ENCODE data around the gene SLC66A2. TPM values are rescaled to one million over a fixed set of nuclear protein-coding genes. Genes with fewer than 3 reads are reported as not detected.

SLC66A2 gene
- total and polyA plus RNA-seq, 2 of the 13 experiments (the other 11 are each of a cell fraction or from before 2014, with no cell fraction given) = 33.5 to 41.9 TPM

- TF ChIP-seq ZNF710 (CRISPR knock-in tag; IDR thresholded peaks at IDR 0.05; ENCODE audit: borderline replicate concordance) (no peak), HOXA9 (CRISPR knock-in tag; IDR thresholded peaks at IDR 0.05; ENCODE audit: borderline replicate concordance) (no peak), PAX8 (CRISPR knock-in tag; IDR thresholded peaks at IDR 0.05; ENCODE audit: borderline replicate concordance) (no peak), PBX3 (CRISPR knock-in tag; IDR thresholded peaks at IDR 0.05; ENCODE audit: borderline replicate concordance) (no peak), ZNF180 (CRISPR knock-in tag; IDR thresholded peaks at IDR 0.05; ENCODE audit: borderline replicate concordance, low read depth) (no peak), GMEB2 (CRISPR knock-in tag; IDR thresholded peaks at IDR 0.05; ENCODE audit: low read depth) (0 out of 2 replicates have a peak, but pooled peaks have one; percentile 23), ZFY (CRISPR knock-in tag; IDR thresholded peaks at IDR 0.05) (peak; percentile 74)
- TF ChIP-seq, protein P1, sequence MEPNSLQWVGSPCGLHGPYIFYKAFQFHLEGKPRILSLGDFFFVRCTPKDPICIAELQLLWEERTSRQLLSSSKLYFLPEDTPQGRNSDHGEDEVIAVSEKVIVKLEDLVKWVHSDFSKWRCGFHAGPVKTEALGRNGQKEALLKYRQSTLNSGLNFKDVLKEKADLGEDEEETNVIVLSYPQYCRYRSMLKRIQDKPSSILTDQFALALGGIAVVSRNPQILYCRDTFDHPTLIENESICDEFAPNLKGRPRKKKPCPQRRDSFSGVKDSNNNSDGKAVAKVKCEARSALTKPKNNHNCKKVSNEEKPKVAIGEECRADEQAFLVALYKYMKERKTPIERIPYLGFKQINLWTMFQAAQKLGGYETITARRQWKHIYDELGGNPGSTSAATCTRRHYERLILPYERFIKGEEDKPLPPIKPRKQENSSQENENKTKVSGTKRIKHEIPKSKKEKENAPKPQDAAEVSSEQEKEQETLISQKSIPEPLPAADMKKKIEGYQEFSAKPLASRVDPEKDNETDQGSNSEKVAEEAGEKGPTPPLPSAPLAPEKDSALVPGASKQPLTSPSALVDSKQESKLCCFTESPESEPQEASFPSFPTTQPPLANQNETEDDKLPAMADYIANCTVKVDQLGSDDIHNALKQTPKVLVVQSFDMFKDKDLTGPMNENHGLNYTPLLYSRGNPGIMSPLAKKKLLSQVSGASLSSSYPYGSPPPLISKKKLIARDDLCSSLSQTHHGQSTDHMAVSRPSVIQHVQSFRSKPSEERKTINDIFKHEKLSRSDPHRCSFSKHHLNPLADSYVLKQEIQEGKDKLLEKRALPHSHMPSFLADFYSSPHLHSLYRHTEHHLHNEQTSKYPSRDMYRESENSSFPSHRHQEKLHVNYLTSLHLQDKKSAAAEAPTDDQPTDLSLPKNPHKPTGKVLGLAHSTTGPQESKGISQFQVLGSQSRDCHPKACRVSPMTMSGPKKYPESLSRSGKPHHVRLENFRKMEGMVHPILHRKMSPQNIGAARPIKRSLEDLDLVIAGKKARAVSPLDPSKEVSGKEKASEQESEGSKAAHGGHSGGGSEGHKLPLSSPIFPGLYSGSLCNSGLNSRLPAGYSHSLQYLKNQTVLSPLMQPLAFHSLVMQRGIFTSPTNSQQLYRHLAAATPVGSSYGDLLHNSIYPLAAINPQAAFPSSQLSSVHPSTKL (CRISPR knock-in tag; IDR thresholded peaks at IDR 0.05) = peak; percentile 81
- TF ChIP-seq, protein P2, sequence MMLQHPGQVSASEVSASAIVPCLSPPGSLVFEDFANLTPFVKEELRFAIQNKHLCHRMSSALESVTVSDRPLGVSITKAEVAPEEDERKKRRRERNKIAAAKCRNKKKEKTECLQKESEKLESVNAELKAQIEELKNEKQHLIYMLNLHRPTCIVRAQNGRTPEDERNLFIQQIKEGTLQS (CRISPR knock-in tag; IDR thresholded peaks at IDR 0.05) = no peak
- TF ChIP-seq, protein P3, sequence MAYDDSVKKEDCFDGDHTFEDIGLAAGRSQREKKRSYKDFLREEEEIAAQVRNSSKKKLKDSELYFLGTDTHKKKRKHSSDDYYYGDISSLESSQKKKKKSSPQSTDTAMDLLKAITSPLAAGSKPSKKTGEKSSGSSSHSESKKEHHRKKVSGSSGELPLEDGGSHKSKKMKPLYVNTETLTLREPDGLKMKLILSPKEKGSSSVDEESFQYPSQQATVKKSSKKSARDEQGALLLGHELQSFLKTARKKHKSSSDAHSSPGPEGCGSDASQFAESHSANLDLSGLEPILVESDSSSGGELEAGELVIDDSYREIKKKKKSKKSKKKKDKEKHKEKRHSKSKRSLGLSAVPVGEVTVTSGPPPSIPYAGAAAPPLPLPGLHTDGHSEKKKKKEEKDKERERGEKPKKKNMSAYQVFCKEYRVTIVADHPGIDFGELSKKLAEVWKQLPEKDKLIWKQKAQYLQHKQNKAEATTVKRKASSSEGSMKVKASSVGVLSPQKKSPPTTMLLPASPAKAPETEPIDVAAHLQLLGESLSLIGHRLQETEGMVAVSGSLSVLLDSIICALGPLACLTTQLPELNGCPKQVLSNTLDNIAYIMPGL (CRISPR knock-in tag; IDR thresholded peaks at IDR 0.05; ENCODE audit: borderline replicate concordance in 1 of 2, low read depth in 1 of 2) = no peak
- TF ChIP-seq, protein P4, sequence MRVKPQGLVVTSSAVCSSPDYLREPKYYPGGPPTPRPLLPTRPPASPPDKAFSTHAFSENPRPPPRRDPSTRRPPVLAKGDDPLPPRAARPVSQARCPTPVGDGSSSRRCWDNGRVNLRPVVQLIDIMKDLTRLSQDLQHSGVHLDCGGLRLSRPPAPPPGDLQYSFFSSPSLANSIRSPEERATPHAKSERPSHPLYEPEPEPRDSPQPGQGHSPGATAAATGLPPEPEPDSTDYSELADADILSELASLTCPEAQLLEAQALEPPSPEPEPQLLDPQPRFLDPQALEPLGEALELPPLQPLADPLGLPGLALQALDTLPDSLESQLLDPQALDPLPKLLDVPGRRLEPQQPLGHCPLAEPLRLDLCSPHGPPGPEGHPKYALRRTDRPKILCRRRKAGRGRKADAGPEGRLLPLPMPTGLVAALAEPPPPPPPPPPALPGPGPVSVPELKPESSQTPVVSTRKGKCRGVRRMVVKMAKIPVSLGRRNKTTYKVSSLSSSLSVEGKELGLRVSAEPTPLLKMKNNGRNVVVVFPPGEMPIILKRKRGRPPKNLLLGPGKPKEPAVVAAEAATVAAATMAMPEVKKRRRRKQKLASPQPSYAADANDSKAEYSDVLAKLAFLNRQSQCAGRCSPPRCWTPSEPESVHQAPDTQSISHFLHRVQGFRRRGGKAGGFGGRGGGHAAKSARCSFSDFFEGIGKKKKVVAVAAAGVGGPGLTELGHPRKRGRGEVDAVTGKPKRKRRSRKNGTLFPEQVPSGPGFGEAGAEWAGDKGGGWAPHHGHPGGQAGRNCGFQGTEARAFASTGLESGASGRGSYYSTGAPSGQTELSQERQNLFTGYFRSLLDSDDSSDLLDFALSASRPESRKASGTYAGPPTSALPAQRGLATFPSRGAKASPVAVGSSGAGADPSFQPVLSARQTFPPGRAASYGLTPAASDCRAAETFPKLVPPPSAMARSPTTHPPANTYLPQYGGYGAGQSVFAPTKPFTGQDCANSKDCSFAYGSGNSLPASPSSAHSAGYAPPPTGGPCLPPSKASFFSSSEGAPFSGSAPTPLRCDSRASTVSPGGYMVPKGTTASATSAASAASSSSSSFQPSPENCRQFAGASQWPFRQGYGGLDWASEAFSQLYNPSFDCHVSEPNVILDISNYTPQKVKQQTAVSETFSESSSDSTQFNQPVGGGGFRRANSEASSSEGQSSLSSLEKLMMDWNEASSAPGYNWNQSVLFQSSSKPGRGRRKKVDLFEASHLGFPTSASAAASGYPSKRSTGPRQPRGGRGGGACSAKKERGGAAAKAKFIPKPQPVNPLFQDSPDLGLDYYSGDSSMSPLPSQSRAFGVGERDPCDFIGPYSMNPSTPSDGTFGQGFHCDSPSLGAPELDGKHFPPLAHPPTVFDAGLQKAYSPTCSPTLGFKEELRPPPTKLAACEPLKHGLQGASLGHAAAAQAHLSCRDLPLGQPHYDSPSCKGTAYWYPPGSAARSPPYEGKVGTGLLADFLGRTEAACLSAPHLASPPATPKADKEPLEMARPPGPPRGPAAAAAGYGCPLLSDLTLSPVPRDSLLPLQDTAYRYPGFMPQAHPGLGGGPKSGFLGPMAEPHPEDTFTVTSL (CRISPR knock-in tag; IDR thresholded peaks at IDR 0.05; ENCODE audit: borderline replicate concordance) = no peak
Observed at GRCh38 chr18:79985172-79985571, 33.7 kb upstream of the SLC66A2 start (continued).
